SK-MEL-5 (cell line): ENCODE measurements around the gene PCYT1A. TPM values are rescaled to one million over a fixed set of nuclear protein-coding genes. Genes with fewer than 3 reads are reported as not detected.
"Not testable (repeated sequence)": the region's sequence is repeated elsewhere in the genome, so short reads cannot be mapped to it uniquely, and the experiment has no call there.

Experiments
- DNase-seq: peaks from one replicate; pipeline ENCODE4 v3.0.0-alpha.2; 2016; ENCODE audit warnings: low read depth, low spot score
- in situ Hi-C: cut with HindIII; loops from 2 replicates; pipeline ENCODE4 v1.10.0; 2016; ENCODE audit warnings: low sequenced_read_pairs, high pct_unique_total_duplicates, low pct_unique_long_range_greater_than_20kb
- total RNA-seq: library from RNA; depleted of rRNA; stranded (reverse); fragments of >200 nt; shearing (Covaris generic); gene quantifications from 2 replicates; pipeline ENCODE4 v1.2.3, GENCODE V29; 2014

PCYT1A gene
- total RNA-seq, 1 experiment from 2014 or later, result 34.2 TPM

GRCh38 chr3:196302551-196302950, 15.0 kb upstream of the PCYT1A start:
- in situ Hi-C loops, result not testable (repeated sequence)

DNA sequence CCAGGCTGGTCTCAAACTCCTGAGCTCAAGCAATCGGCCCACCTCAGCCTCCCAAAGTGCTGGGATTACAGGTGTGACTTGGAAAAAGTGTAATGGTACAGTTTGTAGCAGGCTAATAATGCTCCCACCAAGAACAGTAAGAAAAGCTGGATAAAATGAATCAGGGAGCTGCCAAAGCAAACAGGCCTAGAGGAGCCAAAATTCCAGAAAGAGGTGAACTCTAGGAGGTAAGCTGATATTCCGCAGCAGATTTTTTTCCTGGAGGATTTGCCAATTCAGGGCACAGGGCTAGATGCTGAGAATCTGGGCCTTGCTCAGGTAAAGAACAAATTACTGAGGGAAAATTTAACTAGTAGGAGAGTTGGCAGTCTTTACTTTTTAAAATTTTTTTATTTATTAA, 11.0 kb upstream of the PCYT1A start:
- in situ Hi-C loops, result no loop called here
- DNase-seq, result no peak

More at GRCh38 chr3:196302551-196302950, 15.0 kb upstream of the PCYT1A start:
- DNase-seq, result not testable (repeated sequence)

DNA sequence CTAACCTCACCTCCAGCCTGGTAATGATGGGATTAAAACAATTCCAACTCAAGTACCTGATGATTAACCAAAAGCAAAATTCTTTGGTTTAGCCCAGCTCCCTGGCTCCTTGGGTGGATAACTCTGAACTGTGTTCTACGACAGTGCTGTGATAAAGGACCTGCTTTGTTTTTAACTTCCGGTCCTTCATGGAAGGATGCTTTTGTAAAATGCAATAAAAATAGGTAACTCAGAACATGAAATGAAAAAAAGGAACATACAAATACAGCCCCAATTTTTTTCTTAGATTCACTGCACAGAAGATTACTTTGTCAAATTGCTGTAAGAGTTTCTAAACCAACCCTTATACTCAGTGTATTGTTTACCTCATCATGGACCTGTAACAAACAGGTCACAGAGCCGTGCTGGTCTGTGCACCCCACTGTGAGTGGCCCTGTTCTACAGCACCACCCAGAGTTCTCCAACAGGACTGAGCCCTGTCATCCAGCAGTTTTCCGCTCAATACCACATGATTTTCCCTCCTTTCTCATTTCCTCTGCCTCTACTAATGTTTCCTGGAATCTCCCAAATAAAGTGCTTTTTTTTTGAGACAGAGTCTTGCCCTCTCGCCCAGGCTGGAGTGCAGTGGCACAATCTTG, 4.9 kb upstream of the PCYT1A start:
- in situ Hi-C loops, result no loop called here
- peak; percentile 19 for DNase-seq

- DNase-seq, result peak; percentile 69
These were observed 575 bp upstream of the PCYT1A start for GRCh38 chr3:196288141-196288460.

DNA sequence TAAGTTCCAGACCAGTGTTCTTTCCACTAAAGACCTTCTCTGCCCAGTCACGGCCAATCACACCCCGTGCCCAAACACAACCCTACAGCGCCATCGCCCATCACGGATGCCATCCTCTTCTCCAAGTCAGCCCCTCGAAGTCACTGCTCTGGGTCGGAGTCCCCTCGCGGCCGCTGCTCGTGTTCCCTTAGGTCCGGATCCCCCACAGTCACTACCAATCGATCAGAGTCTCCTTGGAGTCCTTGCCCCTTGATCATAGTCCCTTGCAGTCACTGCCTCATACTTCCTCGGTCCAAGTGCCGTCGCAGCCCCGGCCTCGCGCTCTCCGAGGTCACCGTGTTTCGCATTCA, 461 bp downstream of the PCYT1A start:
- peak; percentile 28 for DNase-seq
- in situ Hi-C loops, result no loop called here

More at GRCh38 chr3:196288141-196288460, 575 bp upstream of the PCYT1A start:
- in situ Hi-C loops, result no loop called here

DNA sequence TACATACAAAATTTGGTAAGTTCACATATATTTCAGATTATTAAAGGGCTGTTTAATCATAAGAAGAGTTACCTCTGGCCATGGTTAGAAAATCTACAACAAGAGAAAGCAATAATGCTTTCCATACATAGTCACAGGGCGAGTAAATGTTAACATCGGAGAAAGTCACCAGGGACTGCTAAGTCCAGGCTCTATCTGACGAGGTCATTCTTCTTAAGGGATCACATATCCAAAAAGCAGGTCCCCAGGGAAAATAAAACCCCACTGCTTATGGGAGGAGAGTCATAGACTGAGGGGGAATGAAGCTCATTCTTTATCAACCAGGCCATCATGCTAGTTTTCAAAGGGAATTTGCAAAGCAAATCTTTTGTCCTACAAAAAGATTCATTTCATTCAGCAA, 3.1 kb downstream of the PCYT1A start:
- in situ Hi-C loops, result no loop called here
- peak; percentile 49 for DNase-seq

GRCh38 chr3:196281962-196282361, 5.6 kb downstream of the PCYT1A start:
- no peak for DNase-seq
- in situ Hi-C loops, result no loop called here

DNA sequence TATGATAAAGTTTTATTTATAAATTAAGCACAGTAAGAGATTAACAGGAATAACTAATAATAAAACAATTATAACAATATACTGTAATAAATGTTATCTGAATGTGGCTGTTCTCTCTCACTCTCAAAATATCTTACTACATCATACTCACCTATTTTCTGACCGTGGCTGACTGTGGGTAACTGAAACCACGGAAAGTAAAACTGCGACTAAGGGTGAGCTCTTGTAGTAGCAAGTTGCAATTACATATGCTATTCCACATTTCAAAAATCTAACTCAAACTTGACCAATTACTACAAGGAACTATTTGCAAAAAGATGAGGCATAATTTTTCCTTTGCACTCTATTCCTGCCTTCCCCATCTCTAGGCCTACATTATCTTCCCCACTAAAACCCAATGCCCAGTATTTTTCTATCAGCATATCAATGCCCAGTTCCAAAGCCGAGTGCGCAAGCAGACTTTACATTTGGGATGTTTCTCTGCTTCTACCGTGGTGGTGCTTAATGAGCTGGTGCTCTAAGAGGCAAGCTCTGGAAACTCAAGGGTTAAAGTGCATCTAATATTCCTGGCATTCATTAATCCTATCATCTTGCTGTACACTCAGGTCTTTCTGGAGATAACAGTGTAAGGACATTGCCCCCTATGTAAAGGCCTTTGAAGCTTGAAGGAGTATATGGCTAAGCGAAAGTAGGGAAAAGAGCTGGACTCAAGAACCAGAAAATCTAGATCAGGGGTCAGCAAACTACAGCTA, 6.7 kb downstream of the PCYT1A start:
- DNase-seq, result no peak
- in situ Hi-C loops, result no loop called here

GRCh38 chr3:196275126-196275525, 12.4 kb downstream of the PCYT1A start:
- DNase-seq, result no peak
- in situ Hi-C loops, result no loop called here

DNA sequence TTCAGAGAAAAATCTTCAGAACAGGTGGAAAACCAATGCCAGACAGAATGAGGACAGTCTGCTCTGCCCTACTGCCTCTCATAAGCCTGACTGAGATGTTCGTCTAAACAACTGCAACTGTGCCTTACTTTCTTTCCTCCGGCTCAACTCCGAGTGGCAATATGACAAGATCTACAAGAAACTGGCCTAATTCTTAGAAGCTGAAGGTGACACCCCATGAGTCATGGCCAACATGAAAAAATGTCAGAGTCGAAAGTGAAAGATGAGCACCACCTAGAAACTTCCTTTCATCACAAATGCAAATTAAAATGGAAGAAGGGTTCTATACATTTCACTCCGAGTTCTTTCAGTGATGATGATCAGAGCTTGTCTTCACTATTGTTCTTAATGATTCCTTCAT, 12.9 kb downstream of the PCYT1A start:
- no peak for DNase-seq
- in situ Hi-C loops, result no loop called here

DNA sequence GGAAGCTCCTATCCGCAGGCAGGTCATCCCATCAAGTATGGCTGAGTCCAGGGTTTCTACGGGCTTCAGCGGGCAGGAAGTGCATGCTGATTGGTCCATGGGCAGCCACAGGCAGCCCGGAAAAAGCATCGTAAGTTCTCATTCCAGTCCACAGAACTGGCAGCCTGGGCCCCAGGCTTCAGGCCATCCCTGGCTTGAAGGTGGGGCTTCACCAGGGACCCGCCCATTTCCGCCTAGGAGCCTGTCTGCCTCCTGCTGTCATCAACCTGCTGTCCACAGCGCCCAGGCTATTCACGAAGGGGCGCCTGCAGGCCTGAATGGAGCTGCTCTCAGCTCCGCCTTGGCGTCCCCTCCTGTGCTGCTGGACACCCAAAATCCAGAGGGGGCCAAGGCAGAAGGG, 13.9 kb downstream of the PCYT1A start:
- in situ Hi-C loops, result no loop called here

GRCh38 chr3:196272826-196273225, 14.7 kb downstream of the PCYT1A start:
- no peak for DNase-seq
- in situ Hi-C loops, result no loop called here

More for the DNA sequence above, 13.9 kb downstream of the PCYT1A start:
- no peak for DNase-seq

DNA sequence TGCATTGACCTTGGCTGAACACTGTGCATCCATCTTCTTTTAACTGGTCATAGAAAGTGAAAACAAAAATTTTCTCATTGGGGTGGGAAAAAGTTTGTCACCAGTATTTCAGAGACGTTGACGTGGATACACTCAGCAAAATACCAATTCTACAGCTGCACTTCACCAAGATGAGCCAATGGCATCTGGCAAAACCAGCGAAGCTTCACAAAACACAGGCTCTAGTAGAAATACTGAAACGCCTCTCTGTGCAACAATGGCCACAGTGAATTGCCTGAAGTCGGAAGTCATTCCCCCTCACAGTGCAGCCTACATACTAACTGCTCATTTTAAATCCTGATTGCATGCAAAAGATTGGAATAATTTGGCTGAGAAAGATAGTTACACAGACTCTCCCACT, 17.0 kb downstream of the PCYT1A start:
- in situ Hi-C loops, result no loop called here
- DNase-seq, result no peak

DNA sequence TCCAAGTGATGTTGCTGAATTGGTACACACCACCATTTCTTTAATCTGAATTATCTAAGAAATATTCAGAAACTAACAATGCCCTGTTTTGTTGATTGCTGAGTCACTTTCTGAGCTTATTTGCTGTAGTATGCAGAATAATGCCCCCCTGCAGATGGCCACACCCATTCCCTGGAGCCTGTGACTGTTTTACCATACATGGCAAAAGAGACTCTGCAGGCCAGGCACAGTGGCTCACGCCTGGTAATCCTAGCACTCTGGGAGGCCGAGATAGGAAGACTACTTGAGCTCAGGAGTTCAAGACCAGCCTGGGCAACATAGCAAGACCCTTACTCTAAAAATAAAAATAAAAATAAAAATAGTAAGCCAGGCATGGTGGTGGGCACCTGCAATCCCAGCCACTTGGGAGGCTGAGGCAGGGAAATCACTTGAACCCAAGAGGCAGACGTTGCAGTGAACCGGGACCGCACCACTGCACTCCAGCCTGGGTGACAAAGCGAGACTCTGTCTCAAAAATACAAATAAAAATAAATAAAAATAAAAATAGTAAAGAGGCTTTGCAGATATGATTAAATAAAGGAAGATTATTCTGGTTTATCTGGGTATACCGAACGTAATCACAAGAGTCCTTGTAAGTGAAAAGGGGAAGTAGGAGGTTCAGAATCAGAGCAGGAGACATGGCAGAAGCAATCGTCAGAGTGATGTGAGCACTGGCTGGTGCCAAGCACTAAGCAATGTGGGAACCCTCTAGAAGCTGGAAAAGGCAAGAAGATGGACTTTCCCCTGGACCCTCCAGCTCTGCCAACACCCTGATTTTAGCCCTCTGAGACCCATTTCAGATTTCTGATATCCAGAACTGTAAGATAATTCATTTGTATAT, 19.0 kb downstream of the PCYT1A start:
- in situ Hi-C loops, result no loop called here
- peak; percentile 28 for DNase-seq

DNA sequence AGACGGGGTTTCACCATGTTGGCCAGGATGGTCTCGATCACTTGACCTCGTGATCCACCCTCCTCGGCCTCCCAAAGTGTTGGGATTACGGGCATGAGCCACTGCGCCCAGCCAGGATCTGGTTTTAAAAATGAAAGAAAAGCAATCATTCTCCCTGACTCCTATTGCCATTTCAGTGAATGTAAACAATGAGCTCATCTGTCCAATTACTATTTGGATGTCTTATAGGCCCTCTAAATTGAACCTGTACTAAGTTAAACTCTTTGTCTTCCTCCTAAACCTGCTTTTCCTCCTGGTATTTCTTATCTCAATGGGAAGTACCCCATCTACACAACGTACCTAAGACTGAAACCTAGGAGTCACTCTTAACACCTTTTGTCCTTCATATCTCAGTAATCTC, 23.7 kb downstream of the PCYT1A start:
- in situ Hi-C loops, result no loop called here
- no peak for DNase-seq

DNA sequence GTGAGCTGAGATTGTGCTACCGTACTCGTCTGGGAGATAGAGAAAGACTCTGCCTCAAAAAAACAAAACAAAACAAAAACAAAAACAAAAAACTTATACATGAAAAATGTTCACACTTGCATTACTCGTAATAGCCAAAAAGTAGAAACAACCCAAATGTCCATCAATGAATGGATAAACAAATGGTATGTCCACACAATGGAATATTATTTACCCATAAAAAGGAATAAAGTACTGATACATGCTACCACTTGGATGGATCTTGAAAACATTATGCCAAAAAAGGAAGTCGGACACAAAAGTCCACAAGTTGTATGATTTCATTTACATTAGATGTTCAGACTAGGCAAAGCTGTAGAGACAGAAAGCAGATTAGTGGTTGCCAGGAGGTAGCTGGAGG, 26.7 kb downstream of the PCYT1A start:
- DNase-seq, result no peak
- in situ Hi-C loops, result no loop called here

GRCh38 chr3:196255776-196256175, 31.8 kb downstream of the PCYT1A start:
- no peak for DNase-seq
- in situ Hi-C loops, result no loop called here

DNA sequence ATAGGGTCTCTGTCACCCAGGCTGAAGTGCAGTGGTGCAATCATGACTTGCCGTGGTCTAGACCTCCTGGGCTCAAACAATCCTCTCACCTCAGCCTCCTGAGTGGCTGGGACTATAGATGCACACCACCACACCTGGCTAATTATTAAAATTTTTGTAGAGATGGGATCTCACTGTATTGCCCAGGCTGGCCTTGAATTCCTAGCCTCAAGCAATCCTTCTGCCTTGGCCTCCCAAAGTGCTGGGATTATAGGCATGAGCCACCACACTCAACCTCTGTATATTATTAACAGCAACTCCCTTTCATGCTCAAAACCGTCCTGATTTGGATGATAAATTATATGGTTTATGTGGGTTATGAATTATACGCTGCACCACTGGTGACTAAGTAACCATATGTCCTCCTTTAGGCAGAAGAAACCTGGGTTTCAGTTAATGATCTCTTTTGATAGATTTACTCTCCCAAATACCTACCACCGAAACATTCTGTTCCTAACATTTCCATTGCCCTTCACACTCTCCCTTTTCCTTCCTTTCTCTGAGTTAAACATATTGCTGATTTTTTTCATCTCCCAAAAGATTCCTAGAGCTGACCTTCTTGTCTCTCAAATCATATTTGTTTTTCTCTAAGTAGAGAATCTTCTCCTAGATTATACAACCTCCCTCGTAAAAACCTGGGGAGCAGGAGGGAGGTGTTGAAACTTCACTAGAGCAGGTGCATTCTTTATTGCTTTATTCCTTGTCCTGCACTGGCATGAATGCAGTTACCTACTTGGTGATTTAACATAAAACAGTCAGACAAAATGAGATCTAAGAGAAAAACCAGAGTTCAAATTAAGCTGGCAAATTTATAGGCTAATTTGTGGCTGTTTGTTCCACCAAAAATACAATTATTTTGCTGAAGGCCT, 32.9 kb downstream of the PCYT1A start:
- in situ Hi-C loops, result no loop called here
- DNase-seq, result no peak
